Inflammatory macrophage treated with lipopolysaccharide for 1 hour (primary cell): ENCODE measurements around the gene RASSF7.

Experiments used
- DNase-seq, 2 donors: peaks; one replicate each; pipeline ENCODE4 v3.0.0-alpha.2; 2020 to 2022

Gene RASSF7

GRCh38 chr11:611001-611996, 50.5 kb downstream of the RASSF7 start:
- DNase-seq, result no peak

GRCh38 chr11:612201-612960, 51.6 kb downstream of the RASSF7 start:
- DNase-seq, result no peak

DNA sequence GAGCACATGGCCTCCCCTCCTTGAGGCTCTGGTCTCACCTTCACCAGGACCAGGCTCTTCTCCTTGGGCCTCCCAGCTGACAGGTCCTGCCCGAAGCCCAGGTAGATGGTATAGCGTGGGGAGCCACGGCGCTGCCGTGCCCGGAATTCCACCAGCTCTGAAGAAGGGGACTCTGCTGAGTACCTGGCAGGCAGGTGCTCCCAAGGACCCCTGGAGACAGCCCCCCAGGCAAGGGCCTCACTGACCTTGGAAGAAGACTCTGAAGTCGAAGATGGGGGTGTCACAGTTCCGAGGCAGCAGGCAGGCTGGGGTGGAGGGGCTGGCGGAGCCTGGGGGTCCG, 52.2 kb downstream of the RASSF7 start:
- no peak for DNase-seq

DNA sequence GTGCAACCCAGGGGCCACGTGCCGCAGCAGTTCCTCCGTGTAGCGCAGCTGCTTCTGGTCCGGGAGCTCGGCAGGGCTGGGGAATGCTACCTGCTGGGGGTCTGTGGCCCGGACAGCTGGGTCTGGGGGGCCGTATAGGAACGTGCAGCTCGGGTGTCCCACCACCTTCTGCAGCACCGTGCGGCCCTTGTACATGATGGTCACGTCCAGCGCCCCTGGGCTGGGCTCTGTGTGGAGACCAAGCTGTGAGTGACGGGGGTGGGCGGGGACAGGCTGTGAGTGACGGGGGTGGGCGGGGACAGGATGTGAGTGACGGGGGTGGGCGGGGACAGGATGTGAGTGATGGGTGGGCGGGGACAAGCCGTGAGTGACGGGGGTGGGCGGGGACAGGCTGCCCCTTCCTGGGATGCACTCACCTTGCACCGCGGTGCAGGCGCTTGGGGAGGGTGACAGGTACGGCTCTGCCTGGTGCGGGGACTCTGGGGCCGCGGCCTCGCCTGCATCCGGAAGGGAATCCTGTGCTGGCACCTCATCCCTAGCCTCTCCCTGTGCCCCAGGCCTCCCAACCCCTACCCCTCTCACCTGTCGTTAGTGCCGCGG, 52.7 kb downstream of the RASSF7 start:
- peak; percentile 63 to 68 for DNase-seq
